Hindlimb muscle (tissue), 1 donor: Measurements from ENCODE around the gene HMCN1. TPM values are rescaled to one million over a fixed set of nuclear protein-coding genes. Genes with fewer than 3 reads are reported as not detected.
"Not testable (repeated sequence)": the region's sequence is repeated elsewhere in the genome, so short reads cannot be mapped to it uniquely, and the experiment has no call there.

Source experiments
- DNase-seq: peaks from one replicate; pipeline ENCODE4 v3.0.0-alpha.2; 2013
- polyA plus RNA-seq: library from polyadenylated mRNA; unstranded; fragments of 120-200 nt; gene quantifications from one replicate; pipeline ENCODE4 v1.2.1, GENCODE V29; 2013; ENCODE audit not compliant: insufficient read length

The HMCN1 gene
- polyA plus RNA-seq, 1 donor = 3.9 TPM

- no peak for DNase-seq
These were observed 7.4 kb downstream of the HMCN1 start for GRCh38 chr1:185741551-185741950.

GRCh38 chr1:185742403-185742802 is 8.2 kb downstream of the HMCN1 start:
- DNase-seq = no peak

- DNase-seq = no peak
These were observed 11.0 kb downstream of the HMCN1 start for GRCh38 chr1:185745165-185745564.

GRCh38 chr1:185759061-185759460 is 24.9 kb downstream of the HMCN1 start:
- DNase-seq = no peak

- no peak for DNase-seq
These were observed 27.6 kb downstream of the HMCN1 start for GRCh38 chr1:185761841-185762240.

- no peak for DNase-seq
These were observed 33.4 kb downstream of the HMCN1 start for GRCh38 chr1:185767508-185768120.

GRCh38 chr1:185768371-185768770 is 34.2 kb downstream of the HMCN1 start:
- DNase-seq = no peak

GRCh38 chr1:185769136-185769535 is 34.9 kb downstream of the HMCN1 start:
- no peak for DNase-seq

- no peak for DNase-seq
These were observed 40.2 kb downstream of the HMCN1 start for GRCh38 chr1:185774394-185774793.

GRCh38 chr1:185775501-185775900 is 41.3 kb downstream of the HMCN1 start:
- no peak for DNase-seq

GRCh38 chr1:185776522-185776921 is 42.3 kb downstream of the HMCN1 start:
- no peak for DNase-seq

- not testable (repeated sequence) for DNase-seq
These were observed 49.7 kb downstream of the HMCN1 start for GRCh38 chr1:185783860-185784259.

- no peak for DNase-seq
These were observed 51.4 kb downstream of the HMCN1 start for GRCh38 chr1:185785586-185785985.

- DNase-seq = no peak
These were observed 52.3 kb downstream of the HMCN1 start for GRCh38 chr1:185786524-185786923.

- DNase-seq = no peak
These were observed 53.0 kb downstream of the HMCN1 start for GRCh38 chr1:185787238-185787637.

- DNase-seq = no peak
These were observed 54.2 kb downstream of the HMCN1 start for GRCh38 chr1:185788386-185788785.

- no peak for DNase-seq
These were observed 55.5 kb downstream of the HMCN1 start for GRCh38 chr1:185789501-185790193.

GRCh38 chr1:185790194-185790735 is 56.1 kb downstream of the HMCN1 start:
- no peak for DNase-seq

GRCh38 chr1:185792040-185792439 is 57.8 kb downstream of the HMCN1 start:
- no peak for DNase-seq

GRCh38 chr1:185794495-185794894 is 60.3 kb downstream of the HMCN1 start:
- not testable (repeated sequence) for DNase-seq

GRCh38 chr1:185795181-185795580 is 61.0 kb downstream of the HMCN1 start:
- no peak for DNase-seq

GRCh38 chr1:185798505-185798904 is 64.3 kb downstream of the HMCN1 start:
- no peak for DNase-seq

GRCh38 chr1:185803241-185803640 is 69.0 kb downstream of the HMCN1 start:
- DNase-seq = no peak

GRCh38 chr1:185804206-185804605 is 70.0 kb downstream of the HMCN1 start:
- DNase-seq = no peak
